ENCODE measurements around the gene WDR44. TPM values are rescaled to one million over a fixed set of nuclear protein-coding genes. Genes with fewer than 3 reads are reported as not detected.
A peak's percentile ranks its signal among the peaks of the same experiment; 100 is the strongest.

Gene WDR44
- total RNA-seq, 1 donor, result 25.3 TPM

DNA sequence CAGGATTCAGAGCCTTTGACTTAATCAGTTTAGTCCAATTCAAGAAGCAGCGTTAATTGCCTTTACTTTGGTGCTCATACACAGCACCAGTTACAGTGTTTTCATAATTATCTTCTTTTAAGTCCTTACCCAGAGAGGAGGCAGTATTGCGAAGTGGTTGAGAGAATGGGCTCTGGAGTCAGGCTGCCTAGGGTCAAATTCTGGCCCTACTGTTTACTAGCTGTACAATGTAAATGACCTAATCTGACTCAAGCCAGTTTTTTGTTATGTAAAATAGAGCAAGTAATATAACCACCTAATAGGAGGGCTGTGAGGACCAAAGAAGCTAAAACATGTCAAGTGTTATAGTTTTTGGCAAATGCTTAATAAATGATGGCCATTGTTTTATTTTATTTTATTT, 27.6 kb downstream of the WDR44 start:
- no peak for DNase-seq (ENCODE audit: low read depth)
- H3K4me3 ChIP-seq (ENCODE audit: low read depth, low read length), result no peak overlapping the region
- TF ChIP-seq, protein P1, sequence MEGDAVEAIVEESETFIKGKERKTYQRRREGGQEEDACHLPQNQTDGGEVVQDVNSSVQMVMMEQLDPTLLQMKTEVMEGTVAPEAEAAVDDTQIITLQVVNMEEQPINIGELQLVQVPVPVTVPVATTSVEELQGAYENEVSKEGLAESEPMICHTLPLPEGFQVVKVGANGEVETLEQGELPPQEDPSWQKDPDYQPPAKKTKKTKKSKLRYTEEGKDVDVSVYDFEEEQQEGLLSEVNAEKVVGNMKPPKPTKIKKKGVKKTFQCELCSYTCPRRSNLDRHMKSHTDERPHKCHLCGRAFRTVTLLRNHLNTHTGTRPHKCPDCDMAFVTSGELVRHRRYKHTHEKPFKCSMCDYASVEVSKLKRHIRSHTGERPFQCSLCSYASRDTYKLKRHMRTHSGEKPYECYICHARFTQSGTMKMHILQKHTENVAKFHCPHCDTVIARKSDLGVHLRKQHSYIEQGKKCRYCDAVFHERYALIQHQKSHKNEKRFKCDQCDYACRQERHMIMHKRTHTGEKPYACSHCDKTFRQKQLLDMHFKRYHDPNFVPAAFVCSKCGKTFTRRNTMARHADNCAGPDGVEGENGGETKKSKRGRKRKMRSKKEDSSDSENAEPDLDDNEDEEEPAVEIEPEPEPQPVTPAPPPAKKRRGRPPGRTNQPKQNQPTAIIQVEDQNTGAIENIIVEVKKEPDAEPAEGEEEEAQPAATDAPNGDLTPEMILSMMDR (IDR thresholded peaks at IDR 0.05; ENCODE audit: insufficient read depth, low read length), result no peak

DNA sequence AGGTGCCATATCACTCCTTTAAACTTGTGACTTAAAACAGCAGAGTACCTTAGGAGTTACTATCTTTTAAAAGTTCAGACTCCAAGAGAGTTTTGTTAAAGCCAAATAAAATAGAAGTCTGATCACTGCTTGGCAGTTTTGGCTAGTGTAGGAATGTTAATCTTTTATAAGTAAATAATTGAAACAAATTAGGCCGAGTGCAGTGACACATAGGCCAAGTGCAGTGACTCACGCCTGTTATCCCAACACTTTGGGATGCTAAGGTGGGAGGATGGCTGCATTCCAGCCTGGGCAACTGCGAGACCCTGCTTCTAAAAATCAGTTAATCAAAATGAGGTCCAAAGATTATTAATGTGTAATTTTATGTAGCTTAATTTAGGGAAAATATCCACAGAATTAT, 37.2 kb downstream of the WDR44 start:
- H3K4me3 ChIP-seq (ENCODE audit: low read depth, low read length), result no peak overlapping the region
- DNase-seq (ENCODE audit: low read depth), result no peak
- TF ChIP-seq, protein P1 (IDR thresholded peaks at IDR 0.05; ENCODE audit: insufficient read depth, low read length), result no peak

DNA sequence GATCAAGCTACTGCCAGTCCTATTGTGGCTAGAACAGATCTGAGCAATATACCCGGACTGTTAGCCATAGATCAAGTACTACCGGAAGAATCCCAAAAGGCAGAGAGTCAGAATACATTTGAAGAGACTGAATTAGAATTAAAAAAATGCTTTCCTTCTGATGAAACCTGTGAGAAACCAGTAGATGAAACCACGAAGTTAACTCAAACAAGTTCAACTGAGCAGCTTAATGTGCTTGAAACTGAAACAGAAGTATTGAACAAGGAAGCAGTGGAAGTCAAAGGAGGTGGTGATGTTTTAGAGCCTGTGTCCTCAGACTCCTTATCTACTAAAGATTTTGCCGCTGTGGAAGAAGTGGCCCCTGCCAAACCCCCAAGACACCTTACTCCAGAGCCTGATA, 46.8 kb downstream of the WDR44 start:
- TF ChIP-seq, protein P1 (IDR thresholded peaks at IDR 0.05; ENCODE audit: insufficient read depth, low read length), result no peak
- peak; percentile 5 for DNase-seq (ENCODE audit: low read depth)
- H3K4me3 ChIP-seq (ENCODE audit: low read depth, low read length), result no peak overlapping the region

DNA sequence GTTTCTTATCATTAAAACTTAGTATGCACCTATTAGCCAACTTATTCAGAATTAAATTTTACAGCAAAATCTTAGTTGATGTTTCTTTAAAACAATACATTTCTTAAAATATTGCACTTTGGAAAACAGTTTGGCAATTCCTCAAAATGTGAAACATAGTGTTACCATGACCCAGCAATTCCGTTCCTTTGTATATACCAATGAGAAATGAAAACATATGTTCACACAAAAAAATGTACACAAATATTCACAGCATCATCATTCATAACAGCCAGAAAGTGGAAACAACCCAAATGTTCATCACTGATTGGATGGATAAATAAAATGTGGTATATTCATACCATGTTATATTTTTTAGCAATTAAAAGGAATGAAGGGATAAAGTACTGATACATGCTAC, 50.2 kb downstream of the WDR44 start:
- no peak for DNase-seq (ENCODE audit: low read depth)
- no peak overlapping the region for H3K4me3 ChIP-seq (ENCODE audit: low read depth, low read length)
- TF ChIP-seq, protein P1 (IDR thresholded peaks at IDR 0.05; ENCODE audit: insufficient read depth, low read length), result no peak

DNA sequence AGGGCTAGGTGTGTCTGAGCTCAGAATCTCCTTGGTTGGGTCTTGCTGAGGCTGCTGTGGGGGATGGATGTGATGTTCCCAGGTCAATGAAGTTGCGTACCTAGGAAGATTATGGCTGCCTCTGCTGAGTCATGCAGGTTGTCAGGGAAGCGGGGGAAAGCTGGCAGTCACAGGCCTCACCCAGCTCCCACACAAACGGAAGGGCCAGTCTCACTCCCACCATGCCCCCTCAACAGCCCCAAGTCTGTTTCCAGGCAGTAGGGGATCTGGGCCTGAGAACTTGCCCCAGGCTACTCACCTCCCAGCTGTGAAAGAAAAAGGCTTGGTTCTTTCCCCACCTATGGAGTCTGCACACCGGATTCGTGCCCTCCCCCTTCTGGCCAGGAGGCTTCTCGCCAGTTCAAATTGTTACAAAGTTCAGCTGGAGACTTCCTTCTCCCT, 72.9 kb downstream of the WDR44 start:
- no peak overlapping the region for H3K4me3 ChIP-seq (ENCODE audit: low read depth, low read length)
- TF ChIP-seq, protein P1 (IDR thresholded peaks at IDR 0.05; ENCODE audit: insufficient read depth, low read length), result no peak
- DNase-seq (ENCODE audit: low read depth), result no peak

DNA sequence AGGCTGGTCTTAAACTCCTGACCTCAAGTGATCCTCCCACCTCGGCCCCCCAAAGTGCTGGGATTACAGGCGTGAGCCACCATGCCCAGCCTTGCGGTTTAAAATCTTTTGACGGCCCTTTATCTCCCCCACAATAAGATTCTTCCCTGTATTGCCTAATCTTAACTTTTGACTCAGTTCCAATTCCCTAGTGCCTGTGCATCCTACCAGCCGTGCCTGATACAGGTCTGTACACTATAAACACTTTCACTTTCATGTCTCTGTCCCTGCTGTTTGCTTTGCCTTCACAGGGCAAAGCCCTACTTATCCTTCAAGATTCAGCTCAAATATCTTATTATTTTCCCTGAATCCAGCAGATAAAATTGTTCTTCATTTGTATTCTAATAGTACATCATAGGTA, 74.6 kb downstream of the WDR44 start:
- TF ChIP-seq, protein P1 (IDR thresholded peaks at IDR 0.05; ENCODE audit: insufficient read depth, low read length), result no peak
- H3K4me3 ChIP-seq (ENCODE audit: low read depth, low read length), result no peak overlapping the region
- peak; percentile 46 for DNase-seq (ENCODE audit: low read depth)

DNA sequence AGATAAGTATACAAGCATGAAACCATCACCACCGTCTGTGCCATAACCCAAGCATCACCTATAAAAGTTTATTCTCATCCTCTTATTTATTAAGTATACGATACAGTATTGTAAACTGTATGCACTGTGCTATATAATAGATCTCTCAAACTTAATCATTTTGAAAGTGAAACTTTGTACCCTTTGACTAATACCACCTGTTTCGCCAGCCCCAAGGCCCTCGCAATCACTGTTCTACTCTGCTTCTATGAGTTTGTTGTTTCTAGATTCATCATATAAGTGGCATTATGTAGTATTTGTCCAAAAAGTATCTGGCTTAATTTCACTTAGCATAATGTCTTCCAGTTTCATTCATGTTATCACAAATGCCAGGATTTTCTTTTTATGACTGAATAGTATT, 77.7 kb downstream of the WDR44 start:
- no peak overlapping the region for H3K4me3 ChIP-seq (ENCODE audit: low read depth, low read length)

More for the DNA sequence above, 77.7 kb downstream of the WDR44 start:
- TF ChIP-seq, protein P1 (IDR thresholded peaks at IDR 0.05; ENCODE audit: insufficient read depth, low read length), result no peak
- DNase-seq (ENCODE audit: low read depth), result no peak

Measured in fibroblast of the aortic adventitia (primary cell).